HG03439 (cell line): Measurements from ENCODE around the gene LFNG.

Source experiments
- ATAC-seq: cut with Tn5 transposase; IDR thresholded peaks from one replicate; pipeline ENCODE4 v1.9.1; 2021; ENCODE audit warnings: mild to moderate bottlenecking, moderate library complexity; ENCODE audit not compliant: unreplicated experiment

The LFNG gene

DNA sequence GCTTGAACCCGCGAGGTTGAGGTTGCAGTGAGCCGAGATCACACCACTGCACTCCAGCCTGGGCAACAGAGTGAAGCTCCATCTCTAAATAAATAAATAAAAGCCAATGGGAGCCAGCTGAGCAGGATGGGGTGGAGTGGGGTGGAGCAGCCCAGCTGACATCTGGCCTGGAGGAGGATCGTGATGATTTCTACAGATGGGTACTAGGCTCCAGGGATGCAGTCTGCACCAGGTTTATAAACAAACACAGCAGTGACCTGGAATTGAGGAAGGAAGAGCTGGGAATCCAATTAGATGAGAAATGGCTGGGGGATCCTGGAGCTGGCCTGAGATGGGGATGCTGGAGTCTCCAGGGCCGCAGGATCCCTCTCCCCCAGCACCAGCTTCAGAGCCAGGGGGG is 36.1 kb upstream of the LFNG start:
- ATAC-seq: no peak

GRCh38 chr7:2484868-2485267 is 34.7 kb upstream of the LFNG start:
- no peak for ATAC-seq

DNA sequence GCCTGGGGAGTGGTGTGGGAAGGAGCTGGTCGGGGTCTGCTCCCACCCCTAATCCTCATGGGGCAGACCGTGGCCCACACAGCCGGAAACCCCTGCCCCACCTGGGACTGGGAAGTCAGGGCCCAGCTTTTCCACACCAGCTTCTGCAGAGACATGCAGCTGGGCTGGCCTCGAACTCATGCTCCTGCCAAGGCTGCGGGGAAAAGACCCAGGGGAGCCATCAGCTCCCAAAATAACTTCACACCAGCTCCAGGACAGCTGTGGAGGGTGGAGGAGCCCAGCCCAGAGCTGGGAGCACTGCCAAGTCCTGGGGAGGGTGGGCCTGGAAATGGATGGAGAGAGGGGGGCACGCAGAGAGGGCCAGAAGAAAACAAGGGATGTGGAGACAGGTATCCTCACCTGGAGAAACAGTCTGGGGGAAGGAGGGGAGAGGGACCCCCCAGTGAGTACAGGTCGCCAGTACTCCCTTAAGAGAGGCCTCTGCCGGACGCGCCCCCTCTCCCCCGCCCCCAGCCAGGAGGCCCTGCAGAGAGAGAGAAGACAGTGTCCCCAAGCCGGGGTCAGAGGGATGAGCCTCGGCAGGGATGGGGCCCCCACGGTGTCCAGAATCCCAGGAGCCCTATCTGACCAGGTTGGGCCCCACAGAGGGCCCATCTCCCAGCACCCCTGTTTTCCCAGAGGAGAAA is 31.8 kb upstream of the LFNG start:
- ATAC-seq: no peak

- no peak for ATAC-seq
These were observed 31.3 kb upstream of the LFNG start for GRCh38 chr7:2488272-2488645.

DNA sequence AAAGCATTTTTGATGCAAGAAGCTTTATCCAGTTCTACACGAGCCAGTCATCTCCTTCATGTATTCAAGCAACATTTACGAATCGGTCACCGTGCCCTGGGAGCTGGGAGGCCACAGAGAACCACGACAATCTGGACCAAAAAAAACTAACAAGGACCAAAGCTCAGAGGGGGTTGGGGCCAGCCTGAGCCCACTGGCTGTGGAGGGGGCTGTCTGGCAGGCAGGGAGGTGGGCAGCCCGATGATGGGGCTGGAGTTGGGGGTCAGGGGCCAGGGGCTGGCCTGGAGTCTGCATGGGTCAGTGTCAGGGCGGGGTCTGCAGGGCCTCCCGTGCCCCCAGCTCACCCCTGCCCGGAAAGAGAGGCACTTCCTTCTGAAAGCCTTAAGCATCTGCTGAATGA is 30.9 kb upstream of the LFNG start:
- no peak for ATAC-seq

- no peak for ATAC-seq
These were observed 29.4 kb upstream of the LFNG start for GRCh38 chr7:2490181-2490651.

DNA sequence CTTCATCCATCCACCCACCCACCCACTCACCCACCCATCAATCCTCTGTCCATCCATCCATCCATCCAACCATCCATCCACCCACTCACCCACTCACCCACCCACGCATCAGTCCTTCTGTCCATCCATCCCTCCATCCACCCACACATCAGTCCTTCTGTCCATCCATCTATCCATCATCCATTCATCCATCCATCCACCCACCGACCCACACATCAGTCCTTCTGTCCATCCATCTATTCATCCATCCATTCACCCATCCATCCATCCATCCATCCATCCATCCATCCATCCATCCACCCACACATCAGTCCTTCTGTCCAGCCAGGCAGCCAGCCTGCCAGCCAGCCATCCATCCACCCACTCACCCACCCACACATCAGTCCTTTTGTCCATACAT is 27.5 kb upstream of the LFNG start:
- ATAC-seq: no peak

- no peak for ATAC-seq
These were observed 26.1 kb upstream of the LFNG start for GRCh38 chr7:2493205-2494164.

DNA sequence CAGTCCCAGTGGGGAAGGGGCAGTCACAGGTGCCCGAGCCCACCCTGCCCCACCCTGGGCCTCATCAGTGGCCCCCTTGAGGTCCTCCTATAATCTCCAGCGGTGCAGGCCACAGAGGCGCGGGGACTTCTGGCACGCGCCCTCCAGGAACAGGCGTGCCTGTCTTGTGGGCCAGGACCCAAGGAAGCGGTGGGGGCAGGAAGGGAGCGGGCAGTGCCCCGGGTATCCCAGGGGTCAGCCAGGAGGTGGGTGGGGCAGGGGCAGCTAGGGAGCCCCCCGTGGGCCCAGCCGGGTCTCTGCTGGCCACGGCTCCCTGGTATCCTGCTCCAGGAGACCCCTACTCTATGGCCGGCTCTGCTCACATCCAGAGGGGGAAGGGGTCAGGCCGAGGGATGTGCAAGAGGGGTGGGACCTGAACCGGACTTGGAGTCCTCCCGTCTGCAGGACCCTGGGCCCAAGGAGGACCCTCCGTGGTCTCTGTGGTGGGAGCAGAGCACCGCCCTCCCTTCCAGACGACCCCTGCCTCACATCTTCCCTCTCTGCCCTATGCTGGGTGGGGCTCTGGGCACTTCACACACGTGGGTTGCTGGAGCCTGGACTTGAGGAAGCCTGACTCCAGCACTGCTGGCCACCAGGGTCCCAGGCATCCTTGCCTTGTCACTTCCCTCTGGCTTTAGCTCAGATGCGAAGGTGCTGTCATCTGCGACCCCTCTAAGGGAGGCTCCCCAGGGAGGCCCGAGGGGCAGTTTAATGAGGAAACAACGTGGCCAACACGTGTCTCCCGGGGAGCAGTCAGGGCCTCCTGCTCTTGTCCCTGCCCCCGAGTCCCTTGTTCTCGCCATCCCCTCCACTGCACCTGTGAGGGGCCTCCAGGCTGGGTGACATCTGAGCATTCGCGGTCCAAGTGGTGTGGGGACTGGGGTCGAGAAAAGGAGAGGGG is 25.1 kb upstream of the LFNG start:
- ATAC-seq: no peak

DNA sequence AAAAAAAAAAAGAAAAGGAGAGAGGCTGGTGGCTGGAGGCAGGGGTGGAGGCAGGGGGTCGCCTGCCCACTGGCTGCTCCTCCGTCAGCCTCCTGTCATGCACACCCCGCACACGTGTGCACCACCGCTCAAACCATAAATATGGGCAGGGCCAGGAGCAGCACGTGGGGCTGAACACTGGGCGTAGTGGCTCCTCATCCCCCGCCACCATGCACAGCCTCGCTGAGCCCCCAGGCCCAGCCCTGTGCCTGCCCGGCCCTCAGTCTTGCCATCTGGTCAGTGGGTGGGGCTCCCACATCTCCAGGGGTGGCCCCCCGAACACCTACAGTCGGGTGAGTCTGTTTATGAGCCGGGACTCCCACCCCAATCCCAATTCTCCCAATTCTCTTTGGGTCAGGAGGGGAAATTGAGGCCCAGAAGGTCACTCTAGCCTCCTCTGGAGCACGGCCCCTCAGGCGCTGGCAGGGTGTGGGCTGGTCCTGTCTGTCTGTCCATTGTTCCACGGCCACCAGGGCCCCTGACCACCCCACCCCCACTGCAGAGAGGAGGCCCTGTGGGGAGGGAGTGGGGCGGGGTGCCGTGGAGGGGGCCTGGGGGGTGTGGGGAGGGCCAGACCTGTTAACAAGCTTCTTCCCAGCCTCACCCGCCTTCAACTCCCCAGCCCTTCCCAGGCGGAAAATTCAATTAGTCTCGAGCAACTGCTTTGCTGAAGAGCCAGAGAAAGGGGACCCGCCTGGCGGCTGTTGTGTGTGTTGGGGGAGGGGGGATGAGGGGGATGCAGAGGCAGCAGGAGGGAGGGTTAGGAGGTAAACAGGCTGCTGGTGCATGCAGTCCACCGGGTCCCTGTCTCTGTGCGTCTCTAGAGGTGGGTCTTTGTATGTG is 23.9 kb upstream of the LFNG start:
- ATAC-seq: no peak

- no peak for ATAC-seq
These were observed 23.2 kb upstream of the LFNG start for GRCh38 chr7:2496375-2496774.

GRCh38 chr7:2497065-2497464 is 22.5 kb upstream of the LFNG start:
- no peak for ATAC-seq

DNA sequence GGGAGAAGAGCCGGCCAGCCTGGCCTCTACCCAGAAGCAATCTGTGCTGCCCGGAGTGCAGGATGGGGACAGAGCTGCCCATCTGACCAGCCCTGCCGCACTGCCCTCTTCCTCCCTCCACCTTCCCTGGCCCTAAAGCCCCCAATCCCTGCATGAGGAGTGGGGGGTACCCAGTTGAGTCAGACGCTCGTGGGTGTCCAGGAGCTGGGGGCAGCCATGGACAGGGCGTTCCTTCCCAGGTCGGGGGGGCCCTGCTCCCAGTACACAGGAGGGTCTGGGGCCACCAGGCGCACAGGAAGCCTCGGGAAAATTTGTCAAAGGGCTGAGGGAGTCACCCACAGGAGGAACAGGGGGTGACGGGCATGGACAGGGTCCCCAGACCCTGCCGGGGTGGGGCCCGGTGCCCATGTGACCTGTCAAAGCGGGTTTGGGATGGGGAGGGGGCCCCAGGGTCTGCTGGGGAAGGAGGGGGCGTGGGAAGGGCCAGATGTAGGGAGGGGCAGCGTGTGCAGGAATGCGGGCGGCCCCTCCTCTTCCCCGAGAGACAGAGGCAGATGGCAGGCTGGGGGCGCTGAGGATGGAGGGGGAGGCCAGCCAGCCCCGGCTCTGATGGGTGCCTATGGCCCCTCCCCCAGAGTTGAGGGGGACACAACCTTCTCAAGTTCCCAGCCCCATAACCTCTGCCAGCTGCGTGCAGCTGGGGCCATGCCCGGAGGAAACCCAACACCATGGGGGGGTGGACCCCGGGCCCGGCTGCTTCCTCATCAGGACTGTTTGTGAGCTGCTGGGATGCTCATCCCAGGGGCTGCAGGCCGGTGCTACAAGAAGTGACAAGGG is 21.9 kb upstream of the LFNG start:
- no peak for ATAC-seq

DNA sequence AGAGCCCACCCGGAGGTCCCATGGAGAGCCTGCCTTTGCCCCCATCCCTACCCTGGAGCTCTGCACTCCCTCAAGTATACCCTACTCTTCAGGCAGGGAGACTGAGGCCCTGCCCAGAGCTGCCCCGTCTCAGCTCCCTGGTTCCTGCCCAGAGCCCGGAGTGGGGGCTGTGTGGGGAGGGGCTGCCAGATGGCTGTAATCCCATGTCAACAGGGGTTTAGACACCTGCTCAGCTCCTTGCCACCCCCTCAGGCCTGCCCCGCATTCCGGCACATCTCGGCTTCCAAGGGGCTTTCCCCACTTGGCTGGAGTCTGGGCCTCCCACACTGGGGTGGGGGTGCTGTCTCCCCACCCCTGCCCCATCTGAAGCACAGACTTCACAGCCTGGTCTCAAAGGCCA is 20.9 kb upstream of the LFNG start:
- no peak for ATAC-seq

DNA sequence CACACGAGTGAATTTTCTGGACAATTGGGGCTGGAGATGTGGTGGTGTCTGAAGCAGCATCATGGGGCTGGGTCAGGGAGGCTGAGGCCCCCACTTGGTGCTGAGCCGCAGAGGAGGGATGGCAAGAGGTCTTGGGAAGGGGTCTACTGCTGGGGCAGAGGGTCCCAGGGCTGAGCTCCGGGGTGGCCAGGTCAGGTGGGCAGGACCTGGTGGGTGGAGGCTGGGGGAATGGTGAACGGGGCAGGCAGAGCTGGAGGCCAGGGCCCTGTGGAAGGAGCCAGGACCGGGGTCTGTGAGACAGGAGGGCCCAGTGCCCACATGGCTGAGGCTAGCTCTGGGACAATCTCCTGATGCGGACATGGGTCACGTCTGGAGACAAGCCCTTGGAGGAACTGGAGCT is 20.4 kb upstream of the LFNG start:
- no peak for ATAC-seq

DNA sequence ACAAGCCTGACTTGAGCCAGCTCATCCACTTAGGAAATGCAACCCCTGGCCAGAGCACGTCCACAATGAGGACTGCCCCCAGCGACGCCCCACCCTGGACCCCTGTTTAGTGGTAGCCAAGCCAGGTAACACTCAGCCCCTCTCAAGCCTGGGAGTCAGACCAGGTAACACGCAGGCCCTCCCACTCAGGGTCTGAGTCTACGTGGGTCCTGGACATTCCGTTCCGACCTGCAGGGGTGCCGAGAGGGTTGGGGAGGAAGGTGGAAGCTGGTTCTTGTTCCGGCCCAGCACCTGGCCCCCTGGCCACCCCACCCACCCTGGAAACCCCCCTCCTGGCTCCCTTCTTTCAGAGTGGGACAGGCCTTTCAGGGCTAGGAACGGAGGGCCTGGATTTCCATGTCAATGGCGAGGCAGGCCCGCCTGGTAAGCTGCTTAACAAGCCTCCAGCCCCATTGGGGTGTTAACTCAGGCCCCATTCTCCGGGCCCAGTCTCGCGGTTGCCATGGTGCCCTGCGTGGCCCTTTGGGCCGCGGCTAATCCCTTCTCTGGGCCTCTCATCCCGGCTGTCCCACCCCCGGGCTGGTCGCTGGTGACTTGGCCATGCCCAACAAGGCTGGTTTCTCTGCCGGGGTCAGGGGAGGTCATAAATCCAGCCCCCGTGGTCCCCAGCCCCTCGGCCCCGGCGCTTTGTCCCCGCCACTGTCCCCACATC is 19.7 kb upstream of the LFNG start:
- no peak for ATAC-seq

DNA sequence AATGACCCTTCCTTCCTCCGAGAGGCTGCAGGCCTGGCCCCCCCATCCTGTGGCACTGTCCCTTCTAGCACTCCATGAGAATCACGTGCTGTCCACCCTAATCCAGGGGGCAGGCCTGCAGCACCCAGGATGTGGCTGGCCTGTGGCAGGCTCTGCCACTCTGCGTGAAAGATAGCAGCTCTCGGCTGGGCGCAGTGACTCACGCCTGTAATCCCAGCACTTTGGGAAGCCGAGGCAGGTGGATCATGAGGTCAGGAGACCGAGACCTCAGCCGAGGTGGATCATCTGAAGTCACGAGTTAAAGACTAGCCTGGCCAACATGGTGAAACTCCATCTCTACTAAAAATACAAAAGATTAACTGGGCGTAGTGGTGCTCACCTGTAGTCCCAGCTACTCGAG is 18.9 kb upstream of the LFNG start:
- no peak for ATAC-seq

- ATAC-seq: no peak
These were observed 17.5 kb upstream of the LFNG start for GRCh38 chr7:2501947-2502646.
